HTR-8/SVneo (cell line): ENCODE measurements around the gene GOLM1.
"Not testable (repeated sequence)": the region's sequence is repeated elsewhere in the genome, so short reads cannot be mapped to it uniquely, and the experiment has no call there.

Experiments used
- DNase-seq: peaks from one replicate; pipeline ENCODE4 v3.0.0; 2011; ENCODE audit warnings: low spot score, mixed read lengths; ENCODE audit not compliant: insufficient read length
- FAIRE-seq: peaks from 2 replicates; lab custom pipeline; 2011; peaks lifted over from hg19 to GRCh38; lab: Jason Lieb, UNC

GOLM1 gene

GRCh38 chr9:86098824-86099700, at the start of gene GOLM1:
Gene GOLM1 (minus strand): TSS chr9:86099558. CDS start chr9:86079320, 20,238 bp downstream.
- FAIRE-seq (peak; percentile 36), DNase-seq (peak; percentile 31)

- not testable (repeated sequence) for DNase-seq, FAIRE-seq
Measured at GRCh38 chr9:86146671-86147070, 47.3 kb upstream of the GOLM1 start.

GRCh38 chr9:86145960-86146359, 46.6 kb upstream of the GOLM1 start:
- not testable (repeated sequence) for FAIRE-seq

GRCh38 chr9:86142973-86143372, 43.6 kb upstream of the GOLM1 start:
- FAIRE-seq, result no peak
- no peak for DNase-seq

More at GRCh38 chr9:86145960-86146359, 46.6 kb upstream of the GOLM1 start:
- DNase-seq, result not testable (repeated sequence)

- FAIRE-seq, result no peak
- DNase-seq, result no peak
Measured at GRCh38 chr9:86141843-86142242, 42.5 kb upstream of the GOLM1 start.

GRCh38 chr9:86135371-86135770, 36.0 kb upstream of the GOLM1 start:
- no peak for DNase-seq
- FAIRE-seq, result no peak

GRCh38 chr9:86134361-86134760, 35.0 kb upstream of the GOLM1 start:
- no peak for FAIRE-seq
- DNase-seq, result no peak

- FAIRE-seq (no peak), DNase-seq (no peak)
Measured at GRCh38 chr9:86128235-86128822, 29.0 kb upstream of the GOLM1 start.

GRCh38 chr9:86126998-86127972, 27.9 kb upstream of the GOLM1 start:
- DNase-seq, result peak; percentile 34
- FAIRE-seq, result no peak

- no peak for FAIRE-seq
- no peak for DNase-seq
Measured at GRCh38 chr9:86122311-86122710, 23.0 kb upstream of the GOLM1 start.

GRCh38 chr9:86119457-86119856, 20.1 kb upstream of the GOLM1 start:
- no peak for FAIRE-seq
- DNase-seq, result no peak

GRCh38 chr9:86116425-86116824, 17.1 kb upstream of the GOLM1 start:
- FAIRE-seq (no peak), DNase-seq (no peak)

GRCh38 chr9:86115886-86116285, 16.5 kb upstream of the GOLM1 start:
- FAIRE-seq, result no peak
- no peak for DNase-seq

GRCh38 chr9:86112057-86112456, 12.7 kb upstream of the GOLM1 start:
- FAIRE-seq (no peak), DNase-seq (no peak)

- DNase-seq (no peak), FAIRE-seq (no peak)
Measured at GRCh38 chr9:86102626-86103025, 3.3 kb upstream of the GOLM1 start.

- FAIRE-seq (no peak), DNase-seq (no peak)
Measured at GRCh38 chr9:86099701-86100364, 475 bp upstream of the GOLM1 start.

GRCh38 chr9:86097510-86098224, 1.7 kb downstream of the GOLM1 start:
- FAIRE-seq (no peak), DNase-seq (no peak)

GRCh38 chr9:86096386-86096785, 3.0 kb downstream of the GOLM1 start:
- DNase-seq, result no peak
- FAIRE-seq, result no peak
